T-helper 1 cell treated with Interleukin-12 subunit alpha and Interleukin-12 subunit beta and Interleukin-4 antibody, amounts not matched to agents 30 μg/mL and 1 μg/mL, for 36 hours (primary cell): ENCODE results near the gene NLRP7.
"Not testable (repeated sequence)": the region's sequence is repeated elsewhere in the genome, so short reads cannot be mapped to it uniquely, and the experiment has no call there.

Source experiments
- H3K27ac Mint-ChIP-seq: one replicate; pipeline ENCODE4 v1.8.0; 2021; ENCODE audit warnings: mild to moderate bottlenecking, mixed read lengths
- H3K27me3 Mint-ChIP-seq: one replicate; pipeline ENCODE4 v1.8.0; 2021; ENCODE audit warnings: low read depth, mixed read lengths
- H3K36me3 Mint-ChIP-seq: one replicate; pipeline ENCODE4 v1.8.0; 2021; ENCODE audit warnings: low read depth, mixed read lengths
- H3K4me1 Mint-ChIP-seq: one replicate; pipeline ENCODE4 v1.8.0; 2021; ENCODE audit warnings: low read depth, mixed read lengths
- H3K4me3 Mint-ChIP-seq: one replicate; pipeline ENCODE4 v1.8.0; 2021; ENCODE audit warnings: mild to moderate bottlenecking, moderate library complexity, mixed read lengths
- H3K9me3 Mint-ChIP-seq: one replicate; pipeline ENCODE4 v1.8.0; 2021; ENCODE audit warnings: mixed read lengths

NLRP7 gene

DNA sequence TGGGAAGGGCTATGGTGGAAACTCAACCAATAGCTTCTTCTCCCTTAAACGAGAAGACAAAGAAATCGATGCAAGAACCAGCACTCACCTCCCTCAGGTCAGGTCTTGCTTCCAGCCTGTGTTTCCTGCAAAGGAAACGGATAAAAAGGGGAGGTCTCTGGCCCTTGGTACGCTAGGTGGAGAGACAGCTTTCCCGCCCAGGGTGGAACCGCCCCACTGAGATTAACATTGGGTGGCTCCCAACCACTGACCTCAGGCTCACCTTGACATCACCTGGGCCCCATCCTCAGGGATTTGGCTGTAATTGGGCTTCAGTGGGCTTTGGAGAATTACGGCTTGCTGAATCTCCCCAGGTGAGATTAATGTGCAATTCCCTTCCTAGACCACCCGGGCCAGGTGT lies at the start of gene NLRP7:
TSS of gene NLRP7 (minus strand) at position 150 of the 400 bp plus-strand sequence.
- Mint-ChIP-seq H3K4me1 (no peaks in the 10 kb centered on the region), H3K27me3 (peaks cover 4% of the 10 kb centered on the region), H3K36me3 (no peaks in the 10 kb centered on the region), H3K9me3 (no peaks in the 10 kb centered on the region), H3K27ac (no peak within 1 kb of the TSS), H3K4me3 (no peak within 1 kb of the TSS)

DNA sequence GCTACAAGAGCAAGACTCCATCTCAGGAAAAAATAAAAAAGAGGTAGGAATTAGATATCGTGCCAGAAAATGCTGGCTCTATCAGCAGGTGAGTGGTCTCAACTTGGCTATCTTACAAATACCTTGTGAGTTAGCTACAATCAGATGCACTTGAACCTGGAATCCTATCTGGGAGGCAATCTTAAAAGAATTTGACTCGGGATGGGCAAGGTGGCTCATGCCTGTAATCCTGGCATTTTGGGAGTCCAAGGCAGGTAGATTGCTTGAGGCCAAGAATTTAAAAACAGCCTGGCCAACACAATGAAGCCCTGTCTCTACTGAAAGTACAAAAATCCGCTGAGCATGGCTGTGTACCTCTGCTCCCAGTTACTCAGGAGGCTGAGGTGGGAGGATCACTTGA lies 48.2 kb upstream of the NLRP7 start:
- peaks cover 11% of the 10 kb centered on the region for H3K9me3 Mint-ChIP-seq
- no peak overlapping the region for H3K27ac Mint-ChIP-seq
- H3K36me3 Mint-ChIP-seq: peaks cover 7% of the 10 kb centered on the region
- H3K4me1 Mint-ChIP-seq: no peaks in the 10 kb centered on the region
- no peak overlapping the region for H3K4me3 Mint-ChIP-seq
- H3K27me3 Mint-ChIP-seq: no peaks in the 10 kb centered on the region

DNA sequence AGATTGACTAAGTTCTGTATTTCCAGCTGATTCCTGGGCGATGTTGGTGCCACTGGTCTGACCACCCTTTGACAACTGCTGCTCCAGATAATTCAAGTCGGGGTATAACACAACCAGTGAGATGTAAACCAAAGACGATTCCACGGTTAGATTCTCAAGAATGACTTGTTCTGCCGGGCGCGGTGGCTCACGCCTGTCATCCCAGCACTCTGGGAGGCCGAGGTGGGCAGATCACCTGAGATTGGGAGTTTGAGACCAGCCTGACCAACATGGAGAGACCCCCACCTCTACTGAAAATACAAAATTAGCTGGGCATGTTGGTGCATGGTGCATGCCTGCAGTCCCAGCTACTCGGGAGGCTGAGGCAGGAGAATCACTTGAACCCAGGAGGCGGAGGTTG lies 42.2 kb upstream of the NLRP7 start:
- H3K36me3 Mint-ChIP-seq: peaks cover 17% of the 10 kb centered on the region
- H3K27me3 Mint-ChIP-seq, H3K27ac Mint-ChIP-seq, H3K4me1 Mint-ChIP-seq, H3K4me3 Mint-ChIP-seq: not testable (repeated sequence)
- peaks cover 20% of the 10 kb centered on the region for H3K9me3 Mint-ChIP-seq

DNA sequence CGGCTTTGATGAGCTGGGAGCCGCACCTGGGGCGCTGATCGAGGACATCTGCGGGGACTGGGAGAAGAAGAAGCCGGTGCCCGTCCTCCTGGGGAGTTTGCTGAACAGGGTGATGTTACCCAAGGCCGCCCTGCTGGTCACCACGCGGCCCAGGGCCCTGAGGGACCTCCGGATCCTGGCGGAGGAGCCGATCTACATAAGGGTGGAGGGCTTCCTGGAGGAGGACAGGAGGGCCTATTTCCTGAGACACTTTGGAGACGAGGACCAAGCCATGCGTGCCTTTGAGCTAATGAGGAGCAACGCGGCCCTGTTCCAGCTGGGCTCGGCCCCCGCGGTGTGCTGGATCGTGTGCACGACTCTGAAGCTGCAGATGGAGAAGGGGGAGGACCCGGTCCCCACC lies 35.2 kb upstream of the NLRP7 start:
- H3K27me3 Mint-ChIP-seq, H3K36me3 Mint-ChIP-seq, H3K9me3 Mint-ChIP-seq, H3K4me3 Mint-ChIP-seq, H3K27ac Mint-ChIP-seq, H3K4me1 Mint-ChIP-seq: not testable (repeated sequence)

DNA sequence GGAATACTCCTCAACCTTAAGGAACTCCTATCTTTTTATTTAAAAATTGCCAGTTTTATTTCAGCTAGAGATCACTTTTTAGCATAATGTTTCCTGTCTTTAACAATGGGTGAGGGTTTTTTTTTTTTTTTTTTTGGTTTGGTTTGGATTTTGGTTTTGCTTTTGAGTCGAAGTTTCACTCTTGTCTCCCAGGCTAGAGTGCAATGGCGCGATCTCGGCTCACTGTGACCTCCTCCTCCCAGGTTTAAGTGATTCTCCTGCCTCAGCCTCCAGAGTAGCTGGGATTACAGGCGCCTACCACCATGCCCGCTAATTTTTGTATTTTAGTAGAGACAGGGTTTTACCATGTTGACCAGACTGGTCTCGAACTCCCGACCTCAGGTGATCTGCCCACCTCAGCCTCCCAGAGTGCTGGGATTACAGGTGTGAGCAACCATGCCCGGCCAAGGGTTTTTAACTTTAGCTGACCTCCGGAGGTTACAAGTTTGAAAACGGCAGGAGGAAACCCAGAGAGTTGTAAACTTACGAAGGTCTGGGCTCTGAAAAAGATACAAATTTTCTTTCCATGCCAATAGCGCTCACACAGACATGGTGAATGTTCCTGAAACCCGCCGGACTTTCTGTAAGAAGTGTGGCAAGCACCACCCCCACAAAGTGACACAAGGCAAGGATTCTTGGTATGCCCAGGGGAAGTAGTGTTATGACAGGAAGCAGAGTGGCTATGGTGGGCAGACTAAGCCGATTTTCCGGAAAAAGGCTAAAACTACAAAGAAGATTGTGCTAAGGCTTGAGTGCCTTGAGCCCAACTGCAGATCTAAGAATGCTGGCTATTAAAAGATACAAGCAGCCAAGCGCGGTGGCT lies 26.1 kb upstream of the NLRP7 start:
- Mint-ChIP-seq H3K4me1 (peaks cover 15% of the 10 kb centered on the region), H3K27ac (peak overlapping the region; percentile 75), H3K9me3 (peaks cover 14% of the 10 kb centered on the region)
- not testable (repeated sequence) for H3K4me3 Mint-ChIP-seq, H3K36me3 Mint-ChIP-seq, H3K27me3 Mint-ChIP-seq

DNA sequence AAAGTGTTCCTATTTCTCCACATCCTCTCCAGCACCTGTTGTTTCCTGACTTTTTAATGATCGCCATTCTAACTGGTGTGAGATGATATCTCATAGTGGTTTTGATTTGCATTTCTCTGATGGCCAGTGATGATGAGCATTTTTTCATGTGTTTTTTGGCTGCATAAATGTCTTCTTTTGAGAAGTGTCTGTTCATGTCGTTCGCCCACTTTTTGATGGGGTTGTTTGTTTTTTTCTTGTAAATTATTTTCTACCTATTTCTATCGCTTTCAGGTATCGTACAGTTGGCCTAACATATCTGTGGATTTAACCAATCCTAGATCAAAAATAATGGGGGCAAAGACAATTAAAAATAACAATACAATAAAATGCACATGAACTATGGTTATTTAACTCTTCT lies 24.1 kb upstream of the NLRP7 start:
- H3K4me3 Mint-ChIP-seq, H3K27me3 Mint-ChIP-seq, H3K36me3 Mint-ChIP-seq, H3K27ac Mint-ChIP-seq: not testable (repeated sequence)
- Mint-ChIP-seq H3K4me1 (peaks cover 15% of the 10 kb centered on the region), H3K9me3 (peaks cover 14% of the 10 kb centered on the region)

DNA sequence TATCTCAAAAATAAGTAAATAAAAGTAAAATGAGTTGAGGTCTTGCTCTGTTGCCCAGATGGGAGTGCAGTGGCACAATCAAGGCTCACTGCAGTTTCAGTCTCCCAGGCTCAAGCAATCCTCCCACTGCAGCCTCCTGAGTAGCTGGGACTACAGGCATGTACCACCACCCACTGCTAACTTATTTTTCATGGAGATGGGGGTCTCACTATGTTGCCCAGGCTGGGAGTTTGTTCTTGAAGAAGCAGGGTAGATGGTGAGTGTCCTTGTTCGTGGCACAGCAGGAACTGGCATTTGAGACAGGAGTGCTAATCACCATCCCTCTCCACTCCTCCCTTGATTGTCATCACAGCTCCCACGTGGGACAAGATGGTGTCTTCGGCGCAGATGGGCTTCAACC lies 22.3 kb upstream of the NLRP7 start:
- Mint-ChIP-seq H3K4me3 (no peak overlapping the region), H3K27ac (no peak overlapping the region), H3K9me3 (peaks cover 14% of the 10 kb centered on the region), H3K36me3 (peaks cover 7% of the 10 kb centered on the region), H3K4me1 (peaks cover 15% of the 10 kb centered on the region), H3K27me3 (no peaks in the 10 kb centered on the region)

DNA sequence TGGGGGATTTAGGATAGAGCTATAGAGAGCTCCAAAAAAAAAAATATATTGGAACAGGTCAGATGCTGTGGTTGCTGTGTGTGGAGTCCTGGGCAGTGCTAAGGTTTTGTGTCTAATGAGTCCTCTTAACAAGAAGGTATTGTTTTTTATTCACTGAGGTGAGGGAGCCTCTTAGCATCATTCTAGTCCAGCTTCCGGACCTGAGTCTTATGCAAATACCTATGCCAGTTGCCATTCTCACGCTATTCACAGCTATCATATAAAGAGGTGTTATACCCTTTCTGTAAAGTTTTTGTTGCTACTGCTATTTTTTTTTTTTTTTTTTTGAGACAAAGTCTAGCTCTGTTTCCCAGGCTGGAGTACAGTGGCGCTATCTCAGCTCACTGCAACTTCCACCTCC lies 20.3 kb upstream of the NLRP7 start:
- Mint-ChIP-seq H3K4me1 (no peaks in the 10 kb centered on the region), H3K36me3 (peaks cover 2% of the 10 kb centered on the region), H3K4me3 (peak overlapping the region; percentile 5), H3K27ac (no peak overlapping the region), H3K27me3 (no peaks in the 10 kb centered on the region), H3K9me3 (peaks cover 8% of the 10 kb centered on the region)

DNA sequence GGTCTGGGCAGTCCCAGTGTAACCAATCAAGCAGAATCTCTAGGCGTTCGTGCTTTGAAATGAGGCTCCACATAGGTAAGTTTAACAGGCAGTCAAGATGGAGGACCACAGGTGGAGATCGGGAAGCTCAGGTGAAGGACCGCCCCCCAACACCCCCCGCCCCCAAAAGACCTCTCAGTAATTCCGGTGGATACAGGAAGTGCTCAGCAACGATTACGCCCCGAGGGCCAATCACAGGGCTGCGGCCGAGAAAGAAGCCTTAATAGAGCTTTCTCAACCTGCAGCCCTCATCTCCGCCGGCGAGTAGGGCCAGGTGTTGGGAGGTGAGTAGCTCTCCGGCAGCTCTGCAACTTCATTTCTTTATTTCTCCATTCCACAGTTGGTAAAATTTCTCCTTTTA lies 17.7 kb upstream of the NLRP7 start:
- H3K36me3 Mint-ChIP-seq, H3K27me3 Mint-ChIP-seq, H3K4me3 Mint-ChIP-seq, H3K9me3 Mint-ChIP-seq, H3K4me1 Mint-ChIP-seq, H3K27ac Mint-ChIP-seq: not testable (repeated sequence)

DNA sequence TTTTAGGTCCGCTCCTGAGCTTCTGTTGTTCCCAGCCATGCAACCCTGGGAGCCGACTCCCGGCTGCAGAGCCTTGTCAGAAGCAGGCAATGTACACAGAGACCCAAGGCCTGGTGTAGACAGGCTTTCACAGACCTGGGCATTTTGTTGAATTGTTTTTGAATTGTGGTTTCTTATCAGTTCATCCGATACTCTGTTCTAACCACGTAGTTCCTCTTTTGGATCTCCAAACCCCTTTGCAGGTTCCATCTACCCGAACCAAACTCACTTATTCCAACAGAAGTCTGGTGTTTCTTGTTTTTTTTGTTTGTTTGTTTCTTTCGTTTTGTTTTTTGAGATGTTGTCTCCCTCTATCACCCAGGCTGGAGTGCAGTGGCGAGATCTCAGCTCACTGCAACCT lies 12.5 kb upstream of the NLRP7 start:
- Mint-ChIP-seq H3K9me3 (no peaks in the 10 kb centered on the region), H3K27ac (peak overlapping the region; percentile 68), H3K27me3 (peaks cover 9% of the 10 kb centered on the region), H3K36me3 (no peaks in the 10 kb centered on the region), H3K4me1 (peaks cover 10% of the 10 kb centered on the region), H3K4me3 (peak overlapping the region; percentile 37)

DNA sequence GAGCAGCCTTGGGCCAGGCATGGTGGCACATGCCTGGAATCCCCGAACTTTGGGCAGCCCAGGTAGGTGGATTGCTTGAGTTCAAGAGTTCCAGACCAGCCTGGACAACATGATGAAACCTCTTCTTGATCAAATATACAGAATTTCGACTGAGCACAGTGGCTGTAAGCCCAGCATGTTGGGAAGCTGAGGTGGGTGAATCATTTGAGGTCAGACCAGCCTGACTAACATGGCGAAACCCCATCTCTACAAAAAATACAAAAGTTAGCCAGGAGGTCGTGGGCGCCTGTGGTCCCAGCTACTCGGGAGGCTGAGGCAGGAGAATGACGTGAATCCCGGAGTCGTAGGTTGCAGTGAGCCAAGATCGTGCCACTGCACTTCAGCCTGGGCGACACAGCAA lies 8.0 kb upstream of the NLRP7 start:
- Mint-ChIP-seq H3K4me3 (no peak overlapping the region), H3K36me3 (no peaks in the 10 kb centered on the region), H3K9me3 (no peaks in the 10 kb centered on the region), H3K27me3 (peaks cover 10% of the 10 kb centered on the region), H3K27ac (no peak overlapping the region), H3K4me1 (peaks cover 10% of the 10 kb centered on the region)

DNA sequence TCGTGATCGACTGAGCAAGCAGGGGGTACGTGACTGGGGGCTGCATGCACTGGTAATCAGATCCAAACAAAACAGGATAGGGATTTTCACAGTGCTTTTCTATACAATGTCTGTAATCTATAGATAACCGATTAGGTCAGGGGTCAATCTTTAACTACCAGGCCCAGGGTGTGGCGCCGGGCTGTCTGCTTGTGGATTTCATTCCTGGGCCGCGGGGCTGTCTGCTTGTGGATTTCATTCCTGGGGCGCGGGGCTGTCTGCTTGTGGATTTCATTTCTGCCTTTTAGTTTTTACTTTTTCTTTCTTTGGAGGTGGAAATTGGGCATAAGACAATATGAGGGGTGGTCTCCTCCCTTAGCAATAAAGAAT lies 6.0 kb upstream of the NLRP7 start:
- H3K27ac Mint-ChIP-seq, H3K9me3 Mint-ChIP-seq, H3K4me1 Mint-ChIP-seq, H3K4me3 Mint-ChIP-seq, H3K36me3 Mint-ChIP-seq: not testable (repeated sequence)
- H3K27me3 Mint-ChIP-seq: peaks cover 13% of the 10 kb centered on the region

DNA sequence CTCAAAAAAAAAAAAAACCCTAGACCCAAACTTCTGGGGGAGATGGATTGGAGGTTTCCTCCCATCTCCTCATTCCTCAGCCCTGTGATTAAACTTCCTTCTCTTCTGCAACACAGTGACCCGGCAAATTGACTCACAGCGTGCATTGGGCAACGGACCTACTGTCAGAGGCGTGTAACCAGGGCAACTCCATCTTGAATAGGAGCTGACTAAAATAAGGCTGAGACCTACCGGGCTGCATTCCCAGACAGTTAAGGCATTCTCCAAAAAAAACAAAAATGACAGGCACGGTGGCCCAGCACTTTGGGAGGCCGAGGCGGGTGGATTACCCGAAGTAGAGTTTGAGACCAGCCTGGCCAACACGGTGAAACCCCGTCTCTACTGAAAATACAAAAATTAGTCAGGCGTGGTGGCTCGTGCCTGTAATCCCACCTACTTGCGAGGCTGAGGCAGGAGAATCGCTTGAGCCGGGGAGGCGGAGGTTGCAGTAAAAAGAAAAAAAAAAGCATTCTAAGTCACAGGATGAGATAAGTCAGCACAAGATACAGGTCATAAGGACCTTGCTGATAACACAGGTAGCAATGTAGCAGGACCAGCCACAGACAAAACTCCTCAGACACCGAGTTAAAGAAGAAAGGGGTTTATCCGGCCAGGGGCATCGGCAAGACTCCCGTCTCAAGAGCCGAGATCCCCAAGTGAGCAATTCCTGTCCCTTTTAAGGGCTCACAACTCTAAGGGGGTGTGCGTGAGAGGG lies 5.4 kb upstream of the NLRP7 start:
- Mint-ChIP-seq H3K4me1 (no peaks in the 10 kb centered on the region), H3K27me3 (peaks cover 9% of the 10 kb centered on the region), H3K4me3 (no peak overlapping the region), H3K9me3 (no peaks in the 10 kb centered on the region), H3K36me3 (no peaks in the 10 kb centered on the region), H3K27ac (no peak overlapping the region)

DNA sequence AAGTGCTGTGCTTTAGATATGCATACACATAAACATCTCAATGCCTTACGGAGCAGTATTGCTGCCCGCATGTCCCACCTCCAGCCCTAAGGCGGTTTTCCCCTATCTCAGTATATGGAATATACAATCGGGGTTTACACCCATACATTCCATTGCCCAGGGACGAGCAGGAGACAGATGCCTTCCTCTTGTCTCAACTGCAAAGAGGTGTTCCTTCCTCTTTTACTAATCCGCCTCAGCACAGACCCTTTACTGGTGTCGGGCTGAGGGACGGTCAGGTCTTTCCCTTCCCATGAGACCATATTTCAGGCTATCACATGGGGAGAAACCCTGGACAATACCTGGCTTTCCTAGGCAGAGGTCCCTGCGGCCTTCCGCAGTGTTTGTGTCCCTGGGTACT lies 3.2 kb upstream of the NLRP7 start:
- H3K27ac Mint-ChIP-seq, H3K36me3 Mint-ChIP-seq, H3K9me3 Mint-ChIP-seq, H3K4me1 Mint-ChIP-seq, H3K4me3 Mint-ChIP-seq, H3K27me3 Mint-ChIP-seq: not testable (repeated sequence)

DNA sequence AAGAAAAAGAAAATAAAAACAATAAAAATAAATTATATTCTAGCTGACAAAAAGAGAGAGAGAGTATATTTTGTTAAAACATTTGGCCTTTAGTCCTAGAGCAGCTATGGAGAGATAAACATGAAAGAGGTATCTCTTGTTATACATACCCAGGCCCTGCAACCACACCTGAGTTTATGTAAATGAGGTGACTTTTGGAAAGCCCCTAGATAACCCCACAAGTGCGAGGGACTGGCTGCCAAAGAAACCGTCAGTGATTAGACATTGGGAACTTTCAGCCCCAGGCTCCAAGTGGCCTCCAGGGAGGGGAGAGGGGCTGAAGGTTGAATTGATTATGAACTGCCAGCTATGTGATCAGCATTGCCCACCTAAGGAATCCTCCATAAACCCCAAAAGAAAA lies 2.1 kb upstream of the NLRP7 start:
- Mint-ChIP-seq H3K4me3 (no peak overlapping the region), H3K27ac (no peak overlapping the region), H3K4me1 (no peaks in the 10 kb centered on the region)

More for the DNA sequence above, 2.1 kb upstream of the NLRP7 start:
- Mint-ChIP-seq H3K36me3 (no peaks in the 10 kb centered on the region), H3K27me3 (peaks cover 4% of the 10 kb centered on the region), H3K9me3 (no peaks in the 10 kb centered on the region)
